Neuronal stem cell (in vitro differentiated cells): Measurements from ENCODE around the gene GRID1.
"Not testable (repeated sequence)": the region's sequence is repeated elsewhere in the genome, so short reads cannot be mapped to it uniquely, and the experiment has no call there.

Experiments
- DNase-seq: peaks from one replicate; pipeline ENCODE4 v3.0.0-alpha.2; 2013; ENCODE audit warnings: low spot score
- H2AFZ ChIP-seq: one replicate; pipeline ENCODE4 v1.6.1; 2013; ENCODE audit warnings: mild to moderate bottlenecking, low read length, inconsistent platforms
- H2AK5ac ChIP-seq: 2 replicates; pipeline ENCODE4 v1.6.1; 2013; ENCODE audit warnings: low read depth, mild to moderate bottlenecking, inconsistent platforms, low read length, moderate library complexity, mixed read lengths
- H2BK120ac ChIP-seq: 2 replicates; pipeline ENCODE4 v1.6.1; 2013; ENCODE audit warnings: low read depth, mild to moderate bottlenecking, inconsistent platforms, low read length, moderate library complexity, mixed read lengths
- H2BK12ac ChIP-seq: one replicate; pipeline ENCODE4 v1.6.1; 2013; ENCODE audit warnings: low read length, inconsistent platforms
- H2BK15ac ChIP-seq: 2 replicates; pipeline ENCODE4 v1.6.1; 2013; ENCODE audit warnings: mild to moderate bottlenecking, low read length, inconsistent platforms, mixed read lengths
- H2BK5ac ChIP-seq: one replicate; pipeline ENCODE4 v1.6.1; 2013; ENCODE audit warnings: inconsistent platforms, mild to moderate bottlenecking, low read length, moderate library complexity
- H3K14ac ChIP-seq: one replicate; pipeline ENCODE4 v1.6.1; 2013; ENCODE audit warnings: low read length, inconsistent platforms
- H3K18ac ChIP-seq: 2 replicates; pipeline ENCODE4 v1.6.1; 2013; ENCODE audit warnings: low read length, inconsistent platforms
- H3K23ac ChIP-seq: 2 replicates; pipeline ENCODE4 v1.6.1; 2013; ENCODE audit warnings: low read depth, mild to moderate bottlenecking, mixed read lengths, low read length, inconsistent platforms; ENCODE audit not compliant: poor library complexity
- H3K27ac ChIP-seq: replicated peaks from 3 replicates; pipeline ENCODE4 v1.5.1; 2013; ENCODE audit warnings: low read length, inconsistent platforms
- H3K27me3 ChIP-seq, 3 experiments: 2 replicates each; pipeline ENCODE4 v1.6.1; 2013; ENCODE audit warnings: low read length in 3 of 3, mild to moderate bottlenecking in 2 of 3, inconsistent platforms in 1 of 3, low read depth in 1 of 3, mixed read lengths in 1 of 3, moderate library complexity in 1 of 3; ENCODE audit not compliant: control insufficient read depth in 3 of 3, insufficient read depth in 3 of 3
- H3K36me3 ChIP-seq, 2 donors: replicated peaks in 1 of 2; 2 replicates each; pipeline ENCODE4 v1.6.1; 2013; ENCODE audit warnings: low read length in 2 of 2; ENCODE audit not compliant: control insufficient read depth in 2 of 2, insufficient read depth in 2 of 2
- H3K4ac ChIP-seq: 2 replicates; pipeline ENCODE4 v1.6.1; 2013; ENCODE audit warnings: inconsistent platforms, mild to moderate bottlenecking, low read length, moderate library complexity
- H3K4me1 ChIP-seq, 2 donors: 1 replicate in 1 of 2; 2 replicates in 1 of 2; pipeline ENCODE4 v1.6.1; 2013; ENCODE audit warnings: low read length in 2 of 2, low read depth in 1 of 2; ENCODE audit not compliant: control insufficient read depth in 2 of 2, insufficient read depth in 1 of 2
- H3K4me2 ChIP-seq: one replicate; pipeline ENCODE4 v1.6.1; 2013; ENCODE audit warnings: mild to moderate bottlenecking, low read length, inconsistent platforms; ENCODE audit not compliant: insufficient read depth, poor library complexity, severe bottlenecking
- H3K4me3 ChIP-seq, 2 donors: 2 replicates each; pipeline ENCODE4 v1.5.1; 2013; ENCODE audit warnings: low read length in 2 of 2, mild to moderate bottlenecking in 2 of 2, inconsistent platforms in 1 of 2, moderate library complexity in 1 of 2
- H3K79me1 ChIP-seq: one replicate; pipeline ENCODE4 v1.6.1; 2013; ENCODE audit warnings: low read depth, mild to moderate bottlenecking, inconsistent platforms, low read length, moderate library complexity
- H3K9ac ChIP-seq: one replicate; pipeline ENCODE4 v1.6.1; 2013; ENCODE audit warnings: mild to moderate bottlenecking, low read depth, low read length, inconsistent platforms; ENCODE audit not compliant: poor library complexity
- H3K9me3 ChIP-seq, 2 donors: replicated peaks in 1 of 2; 2 replicates each; pipeline versions ENCODE3 to v1.6.1; 2013; ENCODE audit warnings: low read length in 2 of 2, mild to moderate bottlenecking in 2 of 2, inconsistent platforms in 1 of 2, low read depth in 1 of 2, mixed read lengths in 1 of 2, moderate library complexity in 1 of 2; ENCODE audit not compliant: control insufficient read depth in 2 of 2, insufficient read depth in 1 of 2
- H4K8ac ChIP-seq: one replicate; pipeline ENCODE4 v1.6.1; 2013; ENCODE audit warnings: low read depth, mild to moderate bottlenecking, inconsistent platforms, low read length, moderate library complexity
- H4K91ac ChIP-seq: one replicate; pipeline ENCODE4 v1.6.1; 2013; ENCODE audit warnings: low read length, low read depth, mild to moderate bottlenecking, inconsistent platforms; ENCODE audit not compliant: poor library complexity
- WGBS, 2 donors: extraction: QIAGEN DNeasy Blood & Tissue Kit; methylation state at CpG; one replicate each; pipeline ENCODE4 v1.1.7; 2013; ENCODE audit warnings: missing lambda C conversion rate in 2 of 2, mixed read lengths in 1 of 2; ENCODE audit not compliant: insufficient read length in 2 of 2, insufficient replicate concordance in 1 of 2; ENCODE audit errors: extremely low coverage in 2 of 2; 5-methylcytosine and 5-hydroxymethylcytosine counted together

GRID1 gene

GRCh38 chr10:85719408-85719807, 647.2 kb downstream of the GRID1 start:
- Histone ChIP-seq H4K8ac (no peak overlapping the region), H3K4me2 (no peak overlapping the region), H2AK5ac (no peak overlapping the region), H3K23ac (no peak overlapping the region), H3K18ac (no peak overlapping the region), H3K9me3 (peaks cover 0 to 2% of the 10 kb centered on the region in 2 donors), H2BK12ac (no peak overlapping the region), H2BK120ac (no peak overlapping the region), H4K91ac (no peak overlapping the region), H3K36me3 (no peaks in the 10 kb centered on the region), H2BK5ac (no peak overlapping the region), H3K4me1 (no peaks in the 10 kb centered on the region), H3K27me3 (no peaks in the 10 kb centered on the region), H3K27ac (no peak overlapping the region), H3K14ac (no peak overlapping the region), H2BK15ac (no peak overlapping the region), H3K4ac (no peak overlapping the region), H2AFZ (no peak overlapping the region), H3K4me3 (no peak overlapping the region), H3K79me1 (no peaks in the 10 kb centered on the region), H3K9ac (no peak overlapping the region)
- WGBS, 2 donors, result no CpG with 5 or more reads among the region's 3 CpGs
- DNase-seq, result no peak

- WGBS, 2 donors, result no CpG with 5 or more reads among the region's 4 CpGs
- no peaks in the 10 kb centered on the region for H3K9me3 ChIP-seq
- H3K36me3 ChIP-seq, result no peaks in the 10 kb centered on the region
- no peak overlapping the region for H3K14ac ChIP-seq
- H2AK5ac ChIP-seq, result no peak overlapping the region
- no peak overlapping the region for H3K27ac ChIP-seq
- no peak overlapping the region for H3K4ac ChIP-seq
- H4K91ac ChIP-seq, result no peak overlapping the region
- H2BK12ac ChIP-seq, result no peak overlapping the region
- H3K79me1 ChIP-seq, result no peaks in the 10 kb centered on the region
- no peak overlapping the region for H4K8ac ChIP-seq
- H2AFZ ChIP-seq, result no peak overlapping the region
- no peak overlapping the region for H3K18ac ChIP-seq
- no peaks in the 10 kb centered on the region for H3K27me3 ChIP-seq
- no peak overlapping the region for H3K4me2 ChIP-seq
- H3K4me1 ChIP-seq, result no peaks in the 10 kb centered on the region
- no peak overlapping the region for H3K23ac ChIP-seq
- no peak for DNase-seq
- no peak overlapping the region for H2BK5ac ChIP-seq
- no peak overlapping the region for H2BK120ac ChIP-seq
- H3K9ac ChIP-seq, result no peak overlapping the region
- no peak overlapping the region for H2BK15ac ChIP-seq
- no peak overlapping the region for H3K4me3 ChIP-seq
Observed at GRCh38 chr10:85713885-85714284, 652.7 kb downstream of the GRID1 start.

DNA sequence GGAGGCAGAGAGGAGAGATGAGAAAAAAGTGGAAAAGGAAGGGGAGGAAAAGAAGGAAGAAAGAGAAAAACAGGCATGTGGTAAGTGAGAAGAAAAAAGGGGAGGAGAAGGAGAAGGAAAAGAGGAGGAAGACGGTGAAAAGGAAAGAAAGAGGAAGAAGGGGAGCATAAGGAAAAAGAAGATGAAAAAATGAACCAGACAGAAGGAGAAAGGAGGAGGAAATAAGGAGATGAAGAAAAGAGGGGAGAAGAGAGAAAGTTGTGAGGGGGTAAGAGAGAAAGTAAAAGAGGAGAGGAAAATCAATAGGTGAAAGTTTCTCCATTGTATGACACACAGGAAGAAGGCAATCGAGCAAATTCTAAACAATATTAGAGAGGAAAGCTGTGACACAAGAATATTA, 663.8 kb downstream of the GRID1 start:
- Histone ChIP-seq H2BK120ac (no peak overlapping the region), H4K91ac (no peak overlapping the region), H2BK15ac (no peak overlapping the region), H3K9ac (no peak overlapping the region), H3K14ac (no peak overlapping the region), H3K4me1 (no peaks in the 10 kb centered on the region), H2AFZ (no peak overlapping the region), H3K27me3 (no peaks in the 10 kb centered on the region), H3K36me3 (no peaks in the 10 kb centered on the region), H3K79me1 (no peaks in the 10 kb centered on the region), H2BK12ac (no peak overlapping the region), H3K9me3 (no peaks in the 10 kb centered on the region), H3K4me2 (no peak overlapping the region), H2BK5ac (no peak overlapping the region), H2AK5ac (no peak overlapping the region), H3K27ac (no peak overlapping the region), H3K18ac (no peak overlapping the region), H3K4me3 (no peak overlapping the region), H4K8ac (no peak overlapping the region), H3K23ac (no peak overlapping the region), H3K4ac (no peak overlapping the region)
- DNase-seq, result no peak
- WGBS, 2 donors, result 100% methylated on average over 1 of the region's 2 CpGs; no CpG with 5 or more reads in 1 of the 2 donors

GRCh38 chr10:85699066-85699465, 667.5 kb downstream of the GRID1 start:
- no CpG with 5 or more reads among the region's 4 CpGs for WGBS, 2 donors

More at GRCh38 chr10:85699066-85699465, 667.5 kb downstream of the GRID1 start:
- H3K4ac ChIP-seq, H2AK5ac ChIP-seq, H3K4me1 ChIP-seq, H2AFZ ChIP-seq, H3K27me3 ChIP-seq, H2BK120ac ChIP-seq, H4K8ac ChIP-seq, H2BK12ac ChIP-seq, H3K9ac ChIP-seq, H3K36me3 ChIP-seq, H3K79me1 ChIP-seq, H3K9me3 ChIP-seq, H2BK15ac ChIP-seq, DNase-seq, H3K14ac ChIP-seq, H3K4me2 ChIP-seq, H3K4me3 ChIP-seq, H4K91ac ChIP-seq, H2BK5ac ChIP-seq, H3K23ac ChIP-seq, H3K18ac ChIP-seq, H3K27ac ChIP-seq: not testable (repeated sequence)
